ENCODE data around the gene PML. TPM values are rescaled to one million over a fixed set of nuclear protein-coding genes. Genes with fewer than 3 reads are reported as not detected.

PML gene
- total RNA-seq, 4 donors from 2014 or later, result 69.3 to 159 (median 89.4) TPM

DNA sequence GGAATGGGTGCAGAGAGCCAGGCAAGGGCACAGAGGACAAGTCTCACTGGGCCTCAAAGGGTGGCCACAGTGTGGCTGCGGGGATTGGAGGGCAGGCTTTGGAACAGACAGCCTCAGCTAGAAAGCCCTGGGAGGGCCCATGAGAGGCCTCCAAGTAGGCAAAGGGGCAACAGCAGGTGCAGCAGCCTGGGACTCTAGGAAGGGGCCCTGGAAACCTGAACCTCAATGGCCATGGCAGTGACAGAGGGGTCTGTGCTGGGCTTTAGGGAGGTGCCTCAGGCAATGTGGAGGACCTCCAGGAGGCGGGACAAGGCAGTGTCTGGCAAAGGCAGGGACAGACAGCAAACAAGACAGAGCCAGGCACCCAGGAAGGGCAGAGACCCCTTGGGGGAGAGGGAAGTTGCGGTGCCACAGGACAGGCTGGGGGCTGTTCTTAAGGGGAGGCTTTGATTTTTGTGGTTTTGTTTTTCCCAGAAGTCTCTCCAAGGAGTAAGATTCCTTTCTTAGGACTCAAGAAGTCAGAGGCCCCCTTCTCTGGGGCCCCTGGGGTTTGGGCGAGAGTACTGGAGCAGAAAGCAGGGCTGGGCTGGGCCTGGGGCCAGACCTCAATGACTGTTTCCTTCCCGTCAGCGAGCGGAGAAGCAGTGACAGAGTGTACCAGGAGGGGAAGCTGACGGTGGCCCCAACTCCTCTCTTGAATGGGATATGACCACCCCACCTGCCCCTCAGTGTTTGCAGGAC lies 12.1 kb upstream of the PML start:
- Histone ChIP-seq H3K4me1 (peaks cover 6 to 79% (median 49%) of the 10 kb centered on the region in 4 donors), H3K27me3 (no peaks in the 10 kb centered on the region), H3K27ac (peak overlapping the region; percentile 78 to 92 (median 86)), H3K36me3 (peaks cover 0 to 30% (median 0%) of the 10 kb centered on the region in 3 donors), H3K9me3 (no peaks in the 10 kb centered on the region), H3K4me3 (peak overlapping the region in 1 of 4 donors; percentile 6)
- peak; percentile 61 to 72 for DNase-seq (ENCODE audit: low spot score in 2 of 2)
- TF ChIP-seq, protein P1, sequence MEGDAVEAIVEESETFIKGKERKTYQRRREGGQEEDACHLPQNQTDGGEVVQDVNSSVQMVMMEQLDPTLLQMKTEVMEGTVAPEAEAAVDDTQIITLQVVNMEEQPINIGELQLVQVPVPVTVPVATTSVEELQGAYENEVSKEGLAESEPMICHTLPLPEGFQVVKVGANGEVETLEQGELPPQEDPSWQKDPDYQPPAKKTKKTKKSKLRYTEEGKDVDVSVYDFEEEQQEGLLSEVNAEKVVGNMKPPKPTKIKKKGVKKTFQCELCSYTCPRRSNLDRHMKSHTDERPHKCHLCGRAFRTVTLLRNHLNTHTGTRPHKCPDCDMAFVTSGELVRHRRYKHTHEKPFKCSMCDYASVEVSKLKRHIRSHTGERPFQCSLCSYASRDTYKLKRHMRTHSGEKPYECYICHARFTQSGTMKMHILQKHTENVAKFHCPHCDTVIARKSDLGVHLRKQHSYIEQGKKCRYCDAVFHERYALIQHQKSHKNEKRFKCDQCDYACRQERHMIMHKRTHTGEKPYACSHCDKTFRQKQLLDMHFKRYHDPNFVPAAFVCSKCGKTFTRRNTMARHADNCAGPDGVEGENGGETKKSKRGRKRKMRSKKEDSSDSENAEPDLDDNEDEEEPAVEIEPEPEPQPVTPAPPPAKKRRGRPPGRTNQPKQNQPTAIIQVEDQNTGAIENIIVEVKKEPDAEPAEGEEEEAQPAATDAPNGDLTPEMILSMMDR (IDR thresholded peaks at IDR 0.05), result no peak
- peak in 1 of 2 donors; percentile 77 for TF ChIP-seq EP300 (IDR thresholded peaks at IDR 0.05)
- 2 to 3% methylated on average over 8 of the region's 8 CpGs for WGBS, 2 donors

GRCh38 chr15:73983211-73983727 lies 11.2 kb upstream of the PML start:
- H3K36me3 ChIP-seq, result peaks cover 0 to 39% (median 0%) of the 10 kb centered on the region in 3 donors
- peaks cover 6 to 88% (median 50%) of the 10 kb centered on the region in 4 donors for H3K4me1 ChIP-seq
- whole genome bisulfite sequencing, 2 donors, result 29 to 45% methylated on average over 8 of the region's 10 CpGs
- no peaks in the 10 kb centered on the region for H3K9me3 ChIP-seq
- H3K27ac ChIP-seq, result peak overlapping the region; percentile 78 to 92 (median 86)
- no peaks in the 10 kb centered on the region for H3K27me3 ChIP-seq
- DNase-seq (ENCODE audit: low spot score in 2 of 2), result no peak
- peak overlapping the region in 1 of 4 donors; percentile 6 for H3K4me3 ChIP-seq
- TF ChIP-seq, protein P1 (IDR thresholded peaks at IDR 0.05), result no peak
- TF ChIP-seq EP300 (IDR thresholded peaks at IDR 0.05) (no peak), POLR2A (IDR thresholded peaks at IDR 0.05) (no peak)

DNA sequence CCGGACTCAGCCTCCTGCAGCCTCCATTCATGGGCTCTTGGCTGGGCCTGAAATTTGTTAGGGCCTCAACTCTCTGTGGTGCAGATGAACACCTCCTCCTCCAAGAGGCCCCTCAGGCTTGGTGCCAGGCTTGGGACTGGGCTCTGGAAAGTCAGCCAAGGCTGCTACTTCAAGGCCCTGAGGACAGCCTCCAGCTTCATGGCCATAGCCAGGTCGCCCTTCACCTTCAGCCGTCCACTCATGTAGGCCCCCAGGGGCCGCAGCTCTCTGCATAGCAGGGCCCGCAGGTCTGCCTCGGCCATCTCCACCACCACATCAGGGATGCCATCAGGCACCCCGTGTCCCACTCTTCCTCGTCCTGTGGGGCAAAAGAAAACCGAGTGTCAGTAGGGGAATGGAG lies 10.7 kb upstream of the PML start:
- peaks cover 0 to 44% (median 0%) of the 10 kb centered on the region in 3 donors for H3K36me3 ChIP-seq
- no peaks in the 10 kb centered on the region for H3K9me3 ChIP-seq
- no peak overlapping the region for H3K4me3 ChIP-seq
- DNase-seq (ENCODE audit: low spot score in 2 of 2), result no peak
- H3K27me3 ChIP-seq, result no peaks in the 10 kb centered on the region
- H3K27ac ChIP-seq, result peak overlapping the region; percentile 78 to 92 (median 86)
- TF ChIP-seq EP300 (IDR thresholded peaks at IDR 0.05), result no peak
- no peak for TF ChIP-seq POLR2A (IDR thresholded peaks at IDR 0.05)
- TF ChIP-seq, protein P1 (IDR thresholded peaks at IDR 0.05), result no peak
- 85 to 88% methylated on average over 9 of the region's 9 CpGs for WGBS, 2 donors
- H3K4me1 ChIP-seq, result peaks cover 6 to 93% (median 53%) of the 10 kb centered on the region in 4 donors

DNA sequence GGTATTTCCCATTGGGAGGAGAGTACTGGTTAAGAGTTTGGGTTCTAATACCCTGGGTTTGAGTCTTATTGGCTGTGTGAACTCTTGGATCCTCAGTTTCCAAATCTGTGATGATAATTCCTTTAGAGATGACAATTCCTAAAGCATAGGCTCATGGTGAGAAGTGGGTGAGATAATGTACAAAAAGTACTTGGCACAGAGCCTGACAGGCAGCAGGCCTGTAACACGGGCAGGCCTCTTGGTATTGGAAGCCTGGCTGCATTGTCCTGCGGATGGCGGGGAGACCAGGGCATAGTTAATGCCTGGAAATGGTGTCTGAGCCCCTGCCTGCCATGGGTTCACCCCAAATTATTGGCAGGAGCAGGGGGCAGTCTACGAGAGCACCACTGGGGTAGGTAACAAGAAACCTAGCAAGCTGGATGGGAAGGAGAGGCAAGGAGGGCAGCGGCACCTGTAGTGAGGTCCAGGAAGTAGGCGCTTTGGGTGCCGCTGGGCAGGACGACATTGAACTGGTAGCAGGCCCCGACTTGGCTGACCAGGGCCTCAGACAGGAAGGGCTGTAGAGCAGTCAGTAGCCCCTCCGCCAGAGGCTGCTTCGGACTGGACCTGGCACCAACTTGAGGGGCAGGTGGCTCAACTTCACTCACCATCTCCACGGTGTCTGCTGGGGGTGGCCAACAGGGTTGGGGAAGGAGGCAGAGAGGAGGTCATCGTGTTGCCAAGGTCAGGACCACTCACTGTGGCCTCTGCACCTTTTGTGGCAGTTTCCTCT lies 10.1 kb upstream of the PML start:
- Histone ChIP-seq H3K27me3 (no peaks in the 10 kb centered on the region), H3K9me3 (no peaks in the 10 kb centered on the region), H3K4me3 (no peak overlapping the region), H3K36me3 (peaks cover 0 to 48% (median 0%) of the 10 kb centered on the region in 3 donors), H3K27ac (peak overlapping the region; percentile 42 to 92 (median 86)), H3K4me1 (peaks cover 6 to 93% (median 56%) of the 10 kb centered on the region in 4 donors)
- WGBS, 2 donors, result 75 to 77% methylated on average over 11 to 13 of the region's 13 CpGs
- TF ChIP-seq, protein P1 (IDR thresholded peaks at IDR 0.05), result no peak
- TF ChIP-seq POLR2A (IDR thresholded peaks at IDR 0.05) (no peak), EP300 (IDR thresholded peaks at IDR 0.05) (no peak)
- DNase-seq (ENCODE audit: low spot score in 2 of 2), result no peak

Data from tibial nerve (tissue), 4 donors.